Left kidney (tissue), 2 donors: ENCODE measurements around the gene PPM1K. TPM values are rescaled to one million over a fixed set of nuclear protein-coding genes. Genes with fewer than 3 reads are reported as not detected.
A peak's percentile ranks its signal among the peaks of the same experiment; 100 is the strongest.

ENCODE experiments used
- DNase-seq: peaks from one replicate; pipeline ENCODE4 v3.0.0-alpha.2; 2013
- polyA plus RNA-seq: library from polyadenylated mRNA; unstranded; fragments of 120-200 nt; gene quantifications from one replicate; pipeline ENCODE4 v1.2.1, GENCODE V29; 2013; ENCODE audit not compliant: insufficient read length

The PPM1K gene
- polyA plus RNA-seq, 1 donor: 23.0 TPM

DNA sequence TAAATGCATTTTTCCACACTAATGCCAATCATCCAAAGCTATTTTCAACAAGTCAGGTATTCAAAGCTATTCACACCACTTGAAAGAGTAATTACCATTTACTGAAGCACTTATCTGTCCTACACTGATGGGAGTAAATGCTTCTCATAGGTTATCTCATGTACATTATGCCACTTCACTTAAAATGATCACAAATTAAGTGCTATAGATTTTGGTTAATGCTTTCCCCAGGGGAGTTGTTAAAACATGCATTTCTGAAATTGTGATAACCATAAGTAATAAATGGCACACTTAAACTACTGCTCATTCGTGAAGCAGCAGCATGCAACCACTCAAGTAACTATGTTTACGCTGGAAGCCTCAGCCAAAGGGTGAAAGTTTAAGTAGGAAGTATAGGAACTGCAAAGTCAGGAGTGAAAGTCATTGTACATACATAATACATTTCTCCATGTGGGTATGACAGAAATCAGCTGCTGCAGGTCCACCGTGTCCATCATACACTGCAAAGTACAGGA, 6.6 kb downstream of the PPM1K start:
- no peak for DNase-seq

DNA sequence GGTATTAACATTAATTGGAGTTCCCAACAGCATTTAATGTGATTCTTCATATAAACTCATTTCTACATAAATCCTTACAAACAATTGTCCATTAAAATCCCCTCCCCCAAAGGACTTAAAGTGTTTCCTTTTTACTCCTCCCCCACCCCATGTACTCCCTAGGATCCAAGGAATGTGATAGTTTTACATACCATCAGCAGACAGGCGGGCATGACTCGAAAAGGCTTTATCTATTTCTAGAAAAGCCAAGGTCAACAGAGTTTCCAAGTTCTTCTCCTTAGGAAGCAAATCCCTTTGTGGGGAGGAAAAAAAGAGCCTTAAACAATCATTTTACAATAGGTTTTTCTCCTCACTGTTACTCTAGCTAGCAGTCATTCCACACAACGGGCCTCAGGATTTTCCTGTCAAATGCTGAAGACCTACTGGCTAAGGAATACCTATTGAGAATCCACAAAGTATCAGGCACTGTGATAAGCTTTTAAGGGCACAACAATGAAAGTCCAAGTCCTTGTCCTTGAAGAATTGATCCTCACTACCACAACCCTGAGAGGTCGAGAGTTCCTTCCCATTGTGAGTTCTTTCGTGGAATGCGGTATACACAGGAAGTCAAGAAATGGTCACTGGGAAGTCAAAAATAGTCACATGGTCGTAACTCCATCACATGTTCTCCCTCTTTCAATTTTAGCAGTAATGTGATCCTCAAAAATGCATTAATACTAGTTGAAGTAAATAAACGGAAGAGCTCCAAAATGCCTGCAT, 7.2 kb downstream of the PPM1K start:
- DNase-seq: no peak

DNA sequence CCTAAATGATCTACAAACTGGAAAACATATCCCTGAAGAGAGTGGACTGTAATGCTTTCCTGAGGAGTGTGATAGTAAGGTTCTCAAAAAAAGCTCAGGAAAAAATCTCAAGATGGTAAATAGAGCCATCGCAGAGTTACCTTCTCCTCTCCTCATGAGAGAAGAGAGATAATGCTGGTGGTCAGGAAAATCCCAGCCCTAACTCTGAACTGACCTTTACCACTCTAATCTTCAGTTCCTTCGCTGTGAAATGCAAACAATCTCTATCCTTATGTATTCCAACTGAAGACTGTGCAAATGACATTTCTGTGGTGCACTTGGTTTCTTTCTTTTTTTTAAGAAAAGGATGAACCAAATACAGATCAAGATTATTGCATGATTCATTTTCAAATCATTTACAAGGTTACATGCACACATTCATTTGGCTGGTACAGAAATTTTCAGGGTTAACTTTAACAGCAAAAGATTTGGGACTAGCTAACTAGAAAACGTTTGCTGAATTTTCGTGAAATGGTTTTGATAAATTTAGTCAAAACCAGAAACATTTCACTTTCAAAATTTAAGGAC, 8.3 kb downstream of the PPM1K start:
- no peak for DNase-seq

DNA sequence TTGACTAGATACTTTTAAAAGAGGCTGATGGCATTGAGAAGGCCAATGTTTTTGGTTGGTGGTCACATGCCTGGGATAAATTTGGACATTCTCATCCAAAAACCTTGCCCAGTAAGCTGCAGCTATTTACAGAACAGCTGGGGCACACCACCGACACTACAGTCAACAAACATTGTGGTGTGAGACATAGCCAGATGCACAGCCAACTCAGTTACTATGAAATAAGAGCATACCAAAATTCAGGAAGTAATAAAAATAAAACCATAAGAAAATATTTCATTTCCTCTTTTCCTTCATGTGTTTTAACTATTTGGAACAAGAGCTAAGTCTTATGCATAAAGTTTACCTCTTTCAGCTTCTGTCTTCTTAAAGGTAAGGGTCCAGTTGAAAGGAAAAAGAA, 8.8 kb downstream of the PPM1K start:
- DNase-seq: no peak

DNA sequence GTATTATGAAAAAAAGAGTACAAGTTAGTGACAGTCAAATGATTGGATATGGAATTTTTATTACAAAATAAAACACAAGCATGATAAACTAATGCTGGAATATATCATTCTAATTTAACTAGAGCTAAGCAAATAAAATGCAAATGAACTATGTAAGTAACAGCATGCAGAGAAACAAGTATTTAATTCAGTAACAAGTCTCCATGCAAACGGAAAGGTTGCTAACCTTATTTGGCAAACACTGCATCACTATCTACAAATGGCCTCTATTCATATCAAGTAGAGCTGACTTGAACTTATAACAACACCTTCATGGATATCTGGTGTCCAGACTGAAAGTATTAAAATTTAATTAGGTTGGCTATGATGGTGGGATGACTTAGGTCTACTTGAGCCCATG, 15.4 kb downstream of the PPM1K start:
- no peak for DNase-seq

DNA sequence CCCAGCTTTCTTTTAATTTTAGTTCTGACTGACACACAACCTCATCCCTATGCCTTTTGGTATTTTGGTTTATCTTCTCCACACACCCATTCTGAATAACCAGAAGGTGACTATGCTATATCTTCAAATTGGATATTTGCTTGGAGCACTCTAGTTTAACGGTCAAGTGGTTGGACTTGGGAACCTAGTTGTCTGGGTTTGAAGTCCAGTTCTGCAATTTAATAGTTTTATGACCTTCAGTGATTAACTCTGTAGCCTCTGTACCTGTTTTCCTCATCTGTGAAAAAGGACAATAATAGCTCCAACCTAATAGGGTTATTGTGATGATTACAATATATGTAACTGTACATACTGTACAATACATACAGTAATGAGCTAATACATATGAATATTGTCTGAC, 20.0 kb downstream of the PPM1K start:
- no peak for DNase-seq

DNA sequence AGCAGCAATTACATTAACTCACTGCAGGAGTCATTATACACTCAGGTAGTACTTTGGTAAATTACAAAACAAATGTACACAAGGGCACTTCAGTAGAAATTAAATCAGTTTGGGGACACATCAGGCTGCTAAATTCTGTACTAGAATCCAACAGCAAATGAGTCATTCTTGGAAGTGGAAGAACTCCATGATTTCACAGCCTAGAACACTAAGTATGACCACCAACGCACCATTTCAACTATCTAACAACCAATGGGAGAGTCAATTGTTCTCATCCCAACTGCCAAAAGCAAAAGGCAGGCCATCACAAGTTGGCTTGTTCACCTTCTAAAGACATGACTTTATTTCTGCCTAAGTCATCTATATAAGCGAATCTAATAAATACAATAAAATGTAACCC, 26.6 kb downstream of the PPM1K start:
- no peak for DNase-seq

DNA sequence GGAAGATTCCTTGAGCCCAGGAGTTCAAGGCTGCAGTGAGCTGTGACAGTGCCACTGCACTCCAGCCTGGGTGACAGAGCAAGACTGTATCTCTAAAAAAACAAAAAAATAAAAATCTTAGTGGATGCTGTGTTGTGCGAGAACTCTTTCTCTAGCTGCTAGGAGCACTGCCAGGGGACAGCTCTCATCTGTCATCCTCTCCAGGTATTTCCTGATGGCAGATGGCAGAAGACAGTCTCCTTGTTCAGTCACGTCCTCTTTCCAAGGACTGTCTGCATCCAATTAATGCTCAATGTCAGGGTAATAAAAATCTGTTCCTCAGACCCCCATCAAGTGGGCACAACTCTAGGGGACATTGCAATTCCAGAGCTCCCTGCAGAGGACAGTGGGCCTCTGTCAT, 29.2 kb downstream of the PPM1K start:
- no peak for DNase-seq

DNA sequence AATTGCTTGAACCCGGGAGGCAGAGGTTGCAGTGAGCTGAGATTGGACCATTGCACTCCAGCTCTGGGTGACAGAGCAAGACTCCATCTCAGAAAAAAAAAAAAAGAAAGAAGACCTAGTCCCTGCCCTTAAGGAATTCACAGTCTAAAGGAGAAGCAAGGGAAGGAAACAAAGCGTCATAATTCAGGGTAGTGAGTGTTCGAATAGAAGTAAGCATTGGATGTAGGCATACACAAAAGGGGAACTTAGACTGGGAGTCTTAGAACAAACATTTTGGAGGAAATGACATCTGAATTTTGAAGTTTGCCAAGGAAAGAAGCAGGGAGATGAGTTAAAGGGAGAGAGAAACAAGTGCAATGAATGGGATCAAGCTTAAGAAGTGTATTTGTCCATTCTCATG, 32.4 kb downstream of the PPM1K start:
- DNase-seq: no peak

DNA sequence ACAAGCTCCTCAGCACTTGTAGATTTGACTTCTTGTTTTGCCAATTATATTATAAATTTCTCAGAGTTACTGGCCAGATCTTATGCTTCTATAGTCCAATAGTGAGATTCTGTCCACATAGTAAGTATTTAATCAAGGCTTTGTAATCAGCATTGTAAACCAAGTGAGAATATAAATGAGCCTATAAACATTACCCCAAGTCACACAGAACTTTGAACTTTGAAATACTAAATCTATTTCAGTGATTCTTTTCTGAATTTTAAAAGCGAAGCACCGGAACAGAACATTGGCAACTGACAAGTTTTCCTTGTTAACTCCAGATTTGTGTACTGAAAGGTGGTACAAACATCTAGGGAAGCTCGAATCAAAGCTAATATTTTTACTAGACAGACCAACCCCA, 37.2 kb downstream of the PPM1K start:
- no peak for DNase-seq

DNA sequence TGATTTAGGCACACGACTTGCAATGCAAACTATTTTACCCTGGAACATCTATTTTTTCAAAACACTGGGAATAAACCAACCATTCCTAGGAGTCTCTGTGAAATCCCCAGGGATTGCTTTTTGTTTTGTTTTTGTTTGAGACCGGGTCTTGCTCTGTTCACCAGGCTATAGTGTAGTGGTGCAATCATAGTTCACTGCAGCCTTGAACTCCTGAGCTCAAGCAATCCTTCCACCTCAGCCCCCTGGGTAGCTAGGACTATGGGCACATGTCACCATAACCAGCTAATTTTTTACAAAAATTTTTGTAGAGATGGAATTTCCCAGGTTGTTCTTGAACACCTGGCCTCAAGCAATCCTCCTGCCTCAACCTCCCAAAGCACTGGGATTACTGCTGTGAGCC, 37.8 kb downstream of the PPM1K start:
- DNase-seq: no peak

DNA sequence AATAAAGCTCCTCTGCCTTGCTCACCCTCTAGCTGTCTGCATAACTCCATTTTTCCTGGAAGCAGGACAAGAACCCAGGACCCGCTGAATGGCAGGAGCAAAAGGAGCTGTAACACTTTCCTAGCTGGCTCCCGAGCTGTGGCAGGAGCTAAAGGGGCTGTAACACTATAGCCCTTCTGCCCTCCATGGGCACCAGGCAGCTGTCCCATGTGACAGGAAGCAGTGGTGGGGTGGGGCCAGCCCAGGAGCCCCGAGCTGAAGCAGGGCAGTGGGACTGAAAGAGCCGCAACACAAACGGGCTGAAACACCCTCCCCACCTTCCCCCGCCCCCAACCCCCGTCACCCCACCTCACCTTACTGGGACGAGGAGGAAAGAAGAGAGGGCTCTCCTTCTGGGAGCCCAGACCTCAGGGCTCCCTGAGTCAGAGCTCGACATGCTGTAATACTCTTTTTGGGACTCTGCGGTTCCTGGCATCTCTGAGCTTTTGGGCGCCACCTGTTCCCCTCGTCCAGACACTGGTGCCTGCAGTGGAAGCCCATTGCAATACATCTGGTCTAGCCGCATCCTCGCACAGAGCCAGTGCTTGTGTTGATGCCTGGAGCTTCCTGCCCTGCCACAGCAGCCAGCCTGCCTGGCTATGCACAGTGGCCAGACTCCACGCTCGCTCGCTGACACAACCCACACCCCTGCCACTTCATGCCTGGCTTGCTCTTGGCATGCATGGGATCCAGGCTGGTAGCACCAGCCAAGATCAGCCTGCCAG, 39.4 kb downstream of the PPM1K start:
- no peak for DNase-seq

DNA sequence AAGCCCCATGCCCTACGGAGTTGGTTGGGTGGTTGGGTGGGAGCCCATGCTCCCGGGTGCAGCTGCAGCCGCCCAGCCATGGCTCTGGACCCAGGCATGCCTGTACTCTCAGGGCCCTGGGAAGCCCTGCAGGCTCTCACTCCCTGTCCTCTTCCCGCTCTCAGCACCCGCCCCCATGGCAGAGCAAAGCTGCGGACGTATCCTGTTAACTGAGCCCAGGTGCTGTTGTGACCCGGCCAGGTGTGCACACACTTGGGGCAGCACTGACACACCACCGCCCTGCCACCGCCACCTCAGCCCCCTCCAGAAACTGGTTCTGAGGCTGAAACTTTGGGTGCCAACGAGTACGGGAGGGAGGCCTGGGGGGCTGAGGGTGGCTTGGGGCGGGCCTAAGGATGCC, 40.3 kb downstream of the PPM1K start:
- DNase-seq: no peak

DNA sequence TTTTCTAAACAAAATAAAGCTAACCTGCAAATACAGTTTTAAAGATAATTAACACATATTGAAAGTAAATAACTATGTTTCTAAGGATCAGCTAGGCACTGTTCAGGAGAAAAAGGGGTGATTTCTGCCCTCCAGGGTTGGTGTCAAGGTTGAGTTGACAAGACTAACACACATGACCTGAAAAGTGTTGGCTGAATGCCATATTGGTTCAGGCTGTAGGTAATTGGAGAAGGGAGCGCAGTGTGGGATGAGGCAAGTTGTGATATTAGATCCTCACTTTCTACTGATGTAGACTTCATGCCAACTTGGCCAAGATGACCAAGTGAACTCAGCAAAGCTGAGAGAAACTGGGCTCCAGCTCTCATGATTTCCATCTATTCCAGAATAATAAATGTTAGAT, 42.2 kb downstream of the PPM1K start:
- DNase-seq: peak; percentile 38

DNA sequence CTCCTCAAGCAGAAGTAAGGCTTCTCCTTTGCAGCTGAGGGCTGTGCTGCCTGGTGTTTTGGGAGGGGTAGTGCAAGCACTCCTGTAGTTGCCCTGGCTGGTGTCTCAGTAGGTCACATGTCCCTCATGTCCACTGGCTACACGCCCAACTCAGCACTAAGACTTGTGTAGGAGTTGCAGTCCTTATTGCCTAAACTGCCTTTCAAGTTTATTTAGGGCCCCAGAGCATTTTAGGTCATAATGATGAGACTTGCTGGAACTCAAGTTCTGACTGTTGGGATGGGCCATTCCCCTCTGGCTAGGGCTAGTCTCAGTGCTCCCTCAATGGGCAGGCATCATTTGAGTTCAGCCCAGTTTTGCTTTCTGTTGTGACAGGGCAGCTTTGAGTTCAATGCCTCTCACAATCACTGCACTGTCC, 44.1 kb downstream of the PPM1K start:
- DNase-seq: no peak

DNA sequence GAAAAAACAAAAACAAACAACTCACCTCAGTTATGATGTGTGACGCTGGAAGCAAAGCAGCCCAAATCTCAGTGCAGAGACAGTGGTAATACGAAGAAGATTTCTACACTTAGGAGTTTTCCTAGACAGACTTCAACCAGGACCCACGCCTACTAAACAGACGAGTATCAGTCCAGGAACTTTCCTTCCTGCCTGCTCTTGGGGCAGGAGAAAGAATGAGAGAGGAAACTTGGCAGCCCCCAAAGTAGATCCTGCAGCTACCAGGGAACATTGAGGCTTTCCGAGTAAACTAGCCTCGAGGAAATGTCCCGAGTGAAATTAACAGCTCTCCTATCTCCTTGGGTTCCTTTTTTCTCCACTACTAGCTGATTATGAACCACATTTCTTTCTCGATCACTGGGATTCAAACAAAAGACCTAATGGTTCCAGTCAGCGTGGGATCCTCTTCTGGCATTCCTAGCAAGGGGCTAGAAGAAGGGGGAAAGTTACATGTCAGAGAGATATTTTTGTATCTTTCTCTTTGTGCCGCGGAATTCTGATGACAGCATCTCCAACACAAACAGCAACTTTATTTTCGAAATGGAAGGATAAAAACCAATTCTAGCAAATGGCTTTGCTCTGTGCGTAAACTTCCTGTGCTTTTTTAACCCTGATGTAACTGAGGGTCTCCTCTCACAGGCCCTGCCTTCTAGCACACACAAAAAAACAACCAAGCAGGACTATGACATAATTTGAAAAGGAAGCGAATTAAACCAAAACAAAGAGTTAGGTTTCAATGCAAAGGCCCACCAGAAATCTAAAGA, 53.2 kb downstream of the PPM1K start:
- DNase-seq: peak; percentile 43

DNA sequence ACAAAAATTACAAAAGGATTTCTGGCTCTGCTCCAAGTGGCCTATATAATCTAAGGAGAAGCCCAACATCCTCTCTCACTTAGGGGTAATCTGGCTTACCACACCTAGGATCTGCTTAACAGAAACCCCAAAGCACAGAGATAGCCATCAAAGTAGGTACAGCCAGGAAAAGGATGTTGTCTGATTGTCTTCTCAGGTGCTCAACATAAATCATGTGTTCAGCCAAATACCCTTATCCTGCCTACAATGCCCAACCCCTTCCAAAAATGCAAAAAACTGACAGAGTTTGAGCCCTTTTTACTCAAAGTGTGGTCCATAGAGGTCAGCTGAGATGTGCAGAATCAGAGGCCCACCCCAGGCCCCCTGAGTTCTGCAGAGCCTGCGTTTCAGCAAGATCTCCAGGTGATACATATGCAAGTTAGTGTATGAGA, 53.9 kb downstream of the PPM1K start:
- no peak for DNase-seq

DNA sequence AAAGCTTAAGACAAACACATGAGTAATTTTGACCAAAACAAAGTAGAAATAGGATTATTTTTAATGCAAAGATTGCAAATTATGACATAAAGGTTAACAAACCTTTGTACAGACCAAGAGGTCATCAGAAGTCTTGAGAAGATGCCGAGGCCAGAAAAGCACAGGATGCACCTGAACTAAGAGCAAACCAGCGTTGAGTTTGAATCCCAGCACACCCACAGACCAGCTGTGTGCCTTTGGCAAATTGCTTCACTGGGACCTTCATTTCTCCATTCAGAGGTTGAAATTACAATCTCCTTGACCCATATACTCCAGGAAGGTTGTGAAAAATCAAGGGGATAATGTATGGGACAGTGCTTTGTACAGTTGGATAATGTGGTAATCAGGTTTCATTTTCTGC, 56.6 kb downstream of the PPM1K start:
- no peak for DNase-seq

DNA sequence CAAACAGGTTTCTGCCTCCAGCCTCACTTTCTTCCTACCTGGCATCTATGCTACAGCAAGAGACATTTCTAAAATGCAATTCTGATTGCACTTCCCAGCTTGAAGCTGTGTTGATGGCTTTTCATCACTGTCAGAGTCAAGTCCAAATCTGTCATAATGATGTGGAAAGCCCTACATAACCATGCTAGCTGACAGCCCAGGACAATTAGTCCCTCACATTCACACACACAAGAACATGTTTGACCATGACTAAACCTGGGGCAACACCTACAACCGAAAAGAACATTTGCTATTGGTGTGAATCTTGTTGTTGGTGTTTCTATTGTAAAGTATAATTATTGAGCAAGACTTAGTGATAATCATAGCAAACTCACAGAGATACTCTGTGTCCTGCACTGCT, 58.2 kb downstream of the PPM1K start:
- no peak for DNase-seq

DNA sequence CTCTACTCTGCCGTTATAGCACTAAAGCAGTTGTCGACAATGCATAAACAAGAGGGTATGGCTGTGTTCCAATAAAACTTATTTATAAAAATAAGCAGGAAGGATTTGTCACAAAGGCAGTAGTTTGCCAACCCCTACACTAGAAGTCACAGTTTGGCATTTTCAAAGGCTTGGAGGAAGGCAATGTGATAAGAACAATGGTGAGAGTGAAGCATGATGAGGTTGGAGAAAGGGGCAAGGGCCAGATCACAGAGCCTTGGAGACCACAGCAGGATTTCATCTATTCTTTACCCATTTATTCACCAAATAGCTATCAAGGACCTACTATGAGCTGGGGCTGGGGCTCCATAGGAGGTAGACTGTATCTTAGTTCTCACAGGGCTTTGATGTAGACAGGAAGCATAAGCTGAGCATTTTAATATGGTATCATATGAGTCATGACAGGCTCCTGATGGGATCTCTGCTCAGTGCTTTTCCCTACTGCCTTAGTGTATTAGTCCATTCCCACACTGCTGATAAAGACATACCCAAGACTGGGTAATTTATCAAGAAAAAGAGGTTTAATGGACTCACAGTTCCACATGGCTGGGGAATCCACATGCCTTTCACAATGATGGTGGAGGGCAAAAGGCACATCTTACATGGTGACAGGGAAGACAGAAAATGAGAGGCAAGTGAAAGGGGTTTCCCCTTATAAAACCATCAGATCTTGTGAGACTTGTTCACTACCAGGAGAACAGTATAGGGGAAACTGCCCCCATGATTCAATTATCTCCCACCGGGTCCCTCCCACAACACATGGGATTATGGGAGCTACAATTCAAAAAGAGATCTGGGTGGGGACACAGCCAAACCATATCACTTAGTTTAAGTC, 58.9 kb downstream of the PPM1K start:
- no peak for DNase-seq

DNA sequence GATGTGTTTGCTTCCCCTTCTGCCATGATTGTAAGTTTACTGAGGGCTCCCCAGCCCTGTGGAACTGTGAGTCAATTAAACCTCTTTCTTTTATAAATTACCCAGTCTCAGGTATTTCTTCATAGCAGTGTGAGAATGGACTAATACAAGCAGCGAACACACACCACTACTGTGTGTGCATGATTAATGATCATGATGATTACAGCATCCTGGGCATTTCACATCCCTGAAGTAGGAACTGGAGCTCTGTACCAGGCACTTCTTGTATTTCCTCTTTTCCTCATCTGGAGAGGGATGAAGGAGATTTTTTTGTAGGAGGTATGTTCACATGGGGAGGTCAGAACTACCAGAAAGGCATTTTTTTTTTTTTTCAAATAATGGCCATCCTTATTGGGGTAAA, 60.8 kb downstream of the PPM1K start:
- no peak for DNase-seq
